H9 (cell line): ENCODE results near the gene TFPI. TPM values are rescaled to one million over a fixed set of nuclear protein-coding genes. Genes with fewer than 3 reads are reported as not detected.
A peak's percentile ranks its signal among the peaks of the same experiment; 100 is the strongest.

Experiments
- DNase-seq: peaks from one replicate; pipeline ENCODE4 v3.0.0-alpha.2; 2017
- H2AFZ ChIP-seq: one replicate; pipeline ENCODE4 v1.6.1; 2013; ENCODE audit warnings: mild to moderate bottlenecking, low read length, control low read depth, moderate library complexity
- H2AK5ac ChIP-seq: 2 replicates; pipeline ENCODE4 v1.6.1; 2013; ENCODE audit warnings: low read length, control low read depth, mixed read lengths; ENCODE audit not compliant: insufficient read length
- H2BK120ac ChIP-seq: one replicate; pipeline ENCODE4 v1.6.1; 2013; ENCODE audit warnings: low read depth, mild to moderate bottlenecking, low read length, control low read depth, inconsistent platforms; ENCODE audit not compliant: poor library complexity, severe bottlenecking
- H2BK12ac ChIP-seq: 2 replicates; pipeline ENCODE4 v1.6.1; 2013; ENCODE audit warnings: low read length, control low read depth, mixed read lengths, low read depth; ENCODE audit not compliant: insufficient read length
- H2BK15ac ChIP-seq: 2 replicates; pipeline ENCODE4 v1.6.1; 2013; ENCODE audit warnings: low read depth, low read length, control low read depth
- H2BK20ac ChIP-seq: one replicate; pipeline ENCODE4 v1.6.1; 2013; ENCODE audit warnings: low read depth, mild to moderate bottlenecking, low read length, control low read depth, inconsistent platforms; ENCODE audit not compliant: poor library complexity, severe bottlenecking
- H2BK5ac ChIP-seq: 2 replicates; pipeline ENCODE4 v1.6.1; 2013; ENCODE audit warnings: low read length, control low read depth, mixed read lengths; ENCODE audit not compliant: insufficient read length
- H3K14ac ChIP-seq: 2 replicates; pipeline ENCODE4 v1.6.1; 2013; ENCODE audit warnings: low read length, control low read depth; ENCODE audit not compliant: insufficient read depth
- H3K18ac ChIP-seq: 2 replicates; pipeline ENCODE4 v1.6.1; 2013; ENCODE audit warnings: low read depth, mild to moderate bottlenecking, mixed read lengths, low read length, control low read depth; ENCODE audit not compliant: insufficient read length
- H3K23ac ChIP-seq: 2 replicates; pipeline ENCODE4 v1.6.1; 2013; ENCODE audit warnings: low read length, control low read depth, mixed read lengths, low read depth; ENCODE audit not compliant: insufficient read length
- H3K23me2 ChIP-seq: 2 replicates; pipeline ENCODE4 v1.6.1; 2013; ENCODE audit warnings: low read depth, mild to moderate bottlenecking, mixed read lengths, low read length, control low read depth; ENCODE audit not compliant: insufficient read length, poor library complexity, severe bottlenecking
- H3K27ac ChIP-seq: 2 replicates; pipeline ENCODE4 v1.5.1; 2013; ENCODE audit warnings: low read length, control low read depth, mixed read lengths, low read depth; ENCODE audit not compliant: insufficient read length
- H3K27me3 ChIP-seq: 2 replicates; pipeline ENCODE4 v1.6.1; 2013; ENCODE audit warnings: low read length, control low read depth, inconsistent platforms; ENCODE audit not compliant: insufficient read depth
- H3K4ac ChIP-seq: 2 replicates; pipeline ENCODE4 v1.6.1; 2013; ENCODE audit warnings: low read depth, mild to moderate bottlenecking, control low read depth, inconsistent platforms, low read length, moderate library complexity
- H3K4me1 ChIP-seq: 2 replicates; pipeline ENCODE4 v1.6.1; 2013; ENCODE audit warnings: low read length, control low read depth, inconsistent platforms; ENCODE audit not compliant: insufficient read depth
- H3K4me2 ChIP-seq: 2 replicates; pipeline ENCODE4 v1.6.1; 2013; ENCODE audit warnings: low read length, control low read depth, mixed read lengths; ENCODE audit not compliant: insufficient read length, insufficient read depth
- H3K56ac ChIP-seq: 2 replicates; pipeline ENCODE4 v1.6.1; 2013; ENCODE audit warnings: low read depth, mild to moderate bottlenecking, mixed read lengths, low read length, control low read depth; ENCODE audit not compliant: insufficient read length
- H3K79me1 ChIP-seq: 2 replicates; pipeline ENCODE4 v1.6.1; 2013; ENCODE audit warnings: low read depth, mild to moderate bottlenecking, moderate library complexity, low read length, control low read depth, inconsistent platforms; ENCODE audit not compliant: insufficient read depth, poor library complexity, severe bottlenecking
- H3K79me2 ChIP-seq: 2 replicates; pipeline ENCODE4 v1.6.1; 2013; ENCODE audit warnings: low read length, control low read depth, inconsistent platforms; ENCODE audit not compliant: insufficient read depth
- H3K9ac ChIP-seq: 2 replicates; pipeline ENCODE4 v1.6.1; 2013; ENCODE audit warnings: low read length, control low read depth, mixed read lengths; ENCODE audit not compliant: insufficient read length; ENCODE audit errors: extremely low read depth
- H3K9me3 ChIP-seq: one replicate; pipeline ENCODE4 v1.6.1; 2013; ENCODE audit warnings: low read depth, low read length, inconsistent platforms; ENCODE audit not compliant: control insufficient read depth
- H3T11ph ChIP-seq: one replicate; pipeline ENCODE4 v1.6.1; 2013; ENCODE audit warnings: mild to moderate bottlenecking, low read length, control low read depth, inconsistent platforms
- H4K20me1 ChIP-seq: one replicate; pipeline ENCODE4 v1.6.1; 2013; ENCODE audit not compliant: control insufficient read depth, insufficient read length, insufficient read depth
- H4K5ac ChIP-seq: 2 replicates; pipeline ENCODE4 v1.6.1; 2013; ENCODE audit warnings: low read depth, mild to moderate bottlenecking, mixed read lengths, low read length, control low read depth; ENCODE audit not compliant: insufficient read length
- H4K8ac ChIP-seq: replicated peaks from 2 replicates; pipeline ENCODE4 v1.6.1; 2013; ENCODE audit warnings: low read length, control low read depth, mixed read lengths, low read depth; ENCODE audit not compliant: insufficient read length
- H4K91ac ChIP-seq: 2 replicates; pipeline ENCODE4 v1.6.1; 2013; ENCODE audit warnings: low read depth, mild to moderate bottlenecking, moderate library complexity, mixed read lengths, low read length, control low read depth; ENCODE audit not compliant: insufficient read length
- H3K27ac Mint-ChIP-seq, 3 experiments: 2 replicates in 2 of 3; 3 replicates in 1 of 3; pipeline ENCODE4 v1.8.0; 2020 to 2021; ENCODE audit warnings: mixed read lengths in 3 of 3, mild to moderate bottlenecking in 1 of 3, moderate library complexity in 1 of 3
- H3K27me3 Mint-ChIP-seq: 2 replicates; pipeline ENCODE4 v1.8.0; 2021; ENCODE audit warnings: low read depth, mild to moderate bottlenecking, moderate library complexity, mixed read lengths
- H3K36me3 Mint-ChIP-seq, 3 experiments: 2 replicates in 2 of 3; 3 replicates in 1 of 3; pipeline ENCODE4 v1.8.0; 2020 to 2021; ENCODE audit warnings: low read depth in 3 of 3, mixed read lengths in 3 of 3; ENCODE audit not compliant: insufficient read depth in 1 of 3
- H3K4me1 Mint-ChIP-seq, 2 experiments: 2 replicates each; pipeline ENCODE4 v1.8.0; 2020; ENCODE audit warnings: mixed read lengths in 2 of 2
- H3K4me3 Mint-ChIP-seq, 2 experiments: 2 replicates in 1 of 2; 3 replicates in 1 of 2; pipeline ENCODE4 v1.8.0; 2020 to 2021; ENCODE audit warnings: mild to moderate bottlenecking in 2 of 2, mixed read lengths in 2 of 2, moderate library complexity in 1 of 2
- H3K9me3 Mint-ChIP-seq, 2 experiments: 2 replicates in 1 of 2; 3 replicates in 1 of 2; pipeline ENCODE4 v1.8.0; 2020; ENCODE audit warnings: mild to moderate bottlenecking in 2 of 2, mixed read lengths in 2 of 2, moderate library complexity in 1 of 2
- CTCF ChIP-seq: fragments of 200-600 bp; sonication (generic); conservative IDR thresholded peaks from 3 replicates; pipeline ENCODE4 v1.8.0; 2021; ENCODE audit warnings: antibody characterized with exemption, mild to moderate bottlenecking
- WGBS: extraction: QIAGEN DNeasy Blood & Tissue Kit; methylation state at CpG from one replicate; pipeline ENCODE4 v1.1.7; 2013; ENCODE audit warnings: missing lambda C conversion rate, low lambda C conversion rate, mixed read lengths; ENCODE audit not compliant: insufficient read length; ENCODE audit errors: extremely low coverage; 5-methylcytosine and 5-hydroxymethylcytosine counted together
- total RNA-seq: library from RNA; stranded (reverse); gene quantifications from 2 replicates; pipeline ENCODE4 v1.2.1, GENCODE V29; 2021

TFPI gene
- total RNA-seq, 1 experiment from 2014 or later = 5.8 TPM

DNA sequence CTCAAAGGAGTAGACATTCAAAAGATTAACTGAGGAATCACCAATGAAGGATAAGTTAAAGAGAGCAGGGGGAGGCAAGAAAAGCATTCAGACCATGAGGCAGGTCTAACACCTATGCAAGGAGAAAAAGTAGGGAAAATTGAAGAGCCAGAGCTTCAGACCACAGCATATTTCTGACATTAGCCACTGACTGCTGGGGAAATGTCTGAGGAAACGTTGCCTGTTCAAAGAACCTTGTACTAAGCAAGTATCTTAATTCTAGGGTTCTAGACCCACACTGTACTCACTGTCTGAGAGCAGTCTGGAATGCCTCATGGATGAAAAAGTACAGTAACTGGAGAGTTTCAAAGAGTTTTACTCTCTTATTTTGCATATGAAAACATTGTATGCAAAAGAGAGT, 39.5 kb upstream of the TFPI start:
- H3K4me1 Mint-ChIP-seq = peaks cover 12 to 16% of the 10 kb centered on the region in 2 experiments
- H3K9me3 Mint-ChIP-seq = peaks cover 0 to 7% of the 10 kb centered on the region in 2 experiments; a peak in 3 of 5 replicates
- no peak overlapping the region for H3K27ac ChIP-seq

More for the DNA sequence above, 39.5 kb upstream of the TFPI start:
- Mint-ChIP-seq H3K27ac (no peak overlapping the region), H3K4me3 (no peak overlapping the region), H3K27me3 (peaks cover 2% of the 10 kb centered on the region; the same call in 1 of the 2 replicates), H3K36me3 (peaks cover 0 to 7% (median 0%) of the 10 kb centered on the region in 3 experiments; a peak in 4 of 7 replicates)
- no peak overlapping the region for H2BK20ac ChIP-seq
- no peak overlapping the region for H2AK5ac ChIP-seq
- H3K18ac ChIP-seq = no peak overlapping the region
- no peak overlapping the region for H3K14ac ChIP-seq
- no peaks in the 10 kb centered on the region for H3K9me3 ChIP-seq
- H2AFZ ChIP-seq = no peak overlapping the region
- no peak for DNase-seq
- H2BK15ac ChIP-seq = no peak overlapping the region
- TF ChIP-seq CTCF = no peak
- H3K79me2 ChIP-seq = no peaks in the 10 kb centered on the region
- H3K9ac ChIP-seq = no peak overlapping the region
- H3K23me2 ChIP-seq = no peaks in the 10 kb centered on the region
- H3K79me1 ChIP-seq = no peaks in the 10 kb centered on the region
- no peak overlapping the region for H3K4ac ChIP-seq
- H3K4me1 ChIP-seq = no peaks in the 10 kb centered on the region; the same call in 1 of the 2 replicates
- no peaks in the 10 kb centered on the region for H3K27me3 ChIP-seq
- H2BK5ac ChIP-seq = no peak overlapping the region
- peak overlapping the region; percentile 57 for H2BK12ac ChIP-seq
- no peak overlapping the region for H3K4me2 ChIP-seq
- no peak overlapping the region for H3K56ac ChIP-seq
- no peak overlapping the region for H4K91ac ChIP-seq
- H4K20me1 ChIP-seq = no peaks in the 10 kb centered on the region
- no peak overlapping the region for H4K8ac ChIP-seq
- no peak overlapping the region for H3K23ac ChIP-seq
- no peak overlapping the region for H2BK120ac ChIP-seq
- no CpG with 5 or more reads among the region's 1 CpG for WGBS
- H4K5ac ChIP-seq = no peak overlapping the region
- H3T11ph ChIP-seq = no peak overlapping the region
